GM23338 (cell line): ENCODE results near the gene NDUFA3.

Source experiments
- CTCF ChIP-seq, 2 experiments: fragments of 200-600 bp in 1 of 2; sonication (generic) in 1 of 2; conservative IDR thresholded peaks; 2 replicates each; pipeline versions ENCODE4 v1.5.1 to v1.6.1; 2016 to 2017; ENCODE audit warnings: antibody characterized with exemption in 2 of 2, low read depth in 2 of 2, mild to moderate bottlenecking in 2 of 2, moderate library complexity in 1 of 2
- POLR2AphosphoS5 ChIP-seq: IDR thresholded peaks from 2 replicates; pipeline ENCODE4 v1.6.1; 2016; ENCODE audit warnings: antibody characterized with exemption, low read depth
- STAT1 ChIP-seq: IDR thresholded peaks from one replicate; pipeline ENCODE4 v1.6.1; 2016; ENCODE audit warnings: antibody characterized with exemption; ENCODE audit not compliant: unreplicated experiment

- TF ChIP-seq CTCF (conservative IDR thresholded peaks at IDR 0.05; ENCODE audit: low read depth in 2 of 2), result no peak
- no peak for TF ChIP-seq POLR2AphosphoS5
- no peak for TF ChIP-seq STAT1
Observed at GRCh38 chr19:54074851-54075250, 27.8 kb upstream of the NDUFA3 start.
